GM18867 (cell line): ENCODE data around the gene EIF4G3.
"Not testable (repeated sequence)": the region's sequence is repeated elsewhere in the genome, so short reads cannot be mapped to it uniquely, and the experiment has no call there.

Experiments
- ATAC-seq: cut with Tn5 transposase; IDR thresholded peaks from one replicate; pipeline ENCODE4 v1.9.1; 2021; ENCODE audit warnings: mild to moderate bottlenecking, moderate library complexity; ENCODE audit not compliant: unreplicated experiment

Gene EIF4G3

DNA sequence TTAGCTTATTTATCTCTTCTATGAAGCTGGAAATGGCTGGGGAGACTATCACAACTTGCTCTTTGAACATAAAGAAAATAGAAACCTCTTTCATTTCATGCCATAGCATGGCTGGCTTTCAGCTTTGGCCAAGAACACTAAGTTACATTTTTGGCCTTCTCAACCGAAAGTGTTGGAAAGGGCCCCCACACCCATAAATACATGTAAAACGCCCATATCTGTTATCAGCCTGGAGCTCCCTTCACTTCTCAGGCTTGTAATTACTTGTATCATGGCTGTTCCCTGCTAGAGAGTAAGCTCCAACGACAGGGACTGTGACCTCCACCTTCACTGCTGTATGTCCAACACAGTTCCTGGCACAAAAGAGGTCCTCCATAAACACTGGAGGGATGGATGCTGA is 12.7 kb upstream of the EIF4G3 start:
- ATAC-seq: no peak

DNA sequence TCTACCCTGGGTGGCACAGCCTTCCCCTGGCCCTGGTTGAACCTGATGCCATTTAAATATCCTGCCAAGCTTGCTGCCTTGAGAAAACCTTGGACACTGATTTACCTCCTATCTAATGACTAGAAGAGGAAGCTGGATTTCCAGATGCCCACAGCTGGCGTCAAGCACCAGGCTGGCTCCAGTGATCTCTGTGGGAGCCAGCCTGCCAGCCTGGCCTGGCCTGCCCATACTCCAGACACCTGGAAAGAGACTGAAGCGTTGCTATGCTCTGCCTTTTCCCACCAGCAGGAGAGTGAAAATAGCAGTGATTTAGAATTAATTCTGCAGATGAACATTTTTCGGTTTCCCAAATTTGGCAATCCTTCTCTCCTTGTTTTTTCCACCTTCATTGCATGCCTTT is 11.5 kb upstream of the EIF4G3 start:
- no peak for ATAC-seq

DNA sequence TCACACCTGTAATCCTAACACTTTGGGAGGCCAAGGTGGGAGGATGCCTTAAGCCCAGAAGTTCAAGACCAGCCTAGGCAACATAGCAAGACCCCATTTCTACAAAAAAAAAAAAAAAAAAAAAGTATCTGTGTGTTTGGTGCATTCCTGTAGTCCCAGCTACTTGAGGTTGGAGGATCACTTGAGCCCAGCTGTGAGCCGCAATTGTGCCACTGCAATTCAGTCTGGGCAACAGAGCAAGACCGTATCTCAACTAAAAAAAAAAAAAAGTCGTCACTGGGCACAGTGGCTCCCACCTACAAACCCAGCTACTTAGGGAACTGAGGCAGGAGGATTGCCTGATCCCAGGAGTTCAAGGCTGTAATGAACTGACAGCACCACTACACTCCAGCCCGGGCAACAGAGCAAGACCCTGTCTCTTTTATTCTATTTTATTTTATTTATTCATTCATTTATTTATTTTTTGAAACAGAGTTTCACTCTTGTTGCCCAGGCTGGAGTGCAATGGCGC is 8.6 kb upstream of the EIF4G3 start:
- no peak for ATAC-seq

DNA sequence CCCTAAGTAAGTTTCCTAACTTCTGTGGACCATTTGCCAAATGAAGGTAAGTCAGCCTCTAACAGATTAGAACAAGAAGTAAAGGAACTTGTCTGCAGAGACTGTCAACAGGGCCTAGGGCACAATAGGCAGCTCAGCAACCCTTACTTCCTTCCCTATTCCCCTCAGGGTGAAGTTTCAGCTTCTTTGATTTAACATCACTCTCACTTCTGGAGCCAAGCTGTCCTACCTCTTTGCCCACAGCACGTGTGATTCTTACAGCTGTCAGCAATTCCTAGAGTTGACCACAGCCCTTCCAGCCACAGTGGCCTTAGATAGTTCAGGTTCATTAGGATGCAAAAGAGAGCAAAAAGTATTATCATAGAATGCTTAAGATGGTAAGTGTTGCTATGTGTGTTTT is 7.6 kb upstream of the EIF4G3 start:
- ATAC-seq: no peak

DNA sequence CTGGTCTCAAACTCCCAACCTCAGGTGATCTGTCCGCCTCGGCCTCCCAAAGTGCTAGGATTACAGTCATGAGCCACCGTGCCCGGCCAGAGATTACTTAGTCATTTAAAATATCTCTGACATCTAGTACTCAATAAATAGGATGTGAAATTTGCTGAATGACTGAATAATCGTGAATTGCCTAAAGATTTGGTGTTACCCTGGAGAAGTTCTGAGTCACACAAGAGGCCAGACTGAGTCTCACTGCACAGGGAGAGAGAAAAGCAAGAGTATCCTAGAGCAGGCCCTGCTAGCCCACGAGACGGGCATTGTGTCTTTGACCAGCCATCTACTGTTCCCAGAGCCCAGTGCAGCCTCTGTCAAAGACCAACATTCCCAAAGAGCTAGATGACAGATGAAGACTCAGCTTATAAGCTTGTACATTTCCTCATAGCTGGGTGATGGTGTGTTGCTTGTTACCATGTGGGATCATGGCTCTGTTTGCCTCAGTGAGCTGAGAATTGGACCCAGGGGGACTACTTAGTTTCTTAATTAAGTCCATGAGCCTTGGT is 5.6 kb upstream of the EIF4G3 start:
- ATAC-seq: no peak

DNA sequence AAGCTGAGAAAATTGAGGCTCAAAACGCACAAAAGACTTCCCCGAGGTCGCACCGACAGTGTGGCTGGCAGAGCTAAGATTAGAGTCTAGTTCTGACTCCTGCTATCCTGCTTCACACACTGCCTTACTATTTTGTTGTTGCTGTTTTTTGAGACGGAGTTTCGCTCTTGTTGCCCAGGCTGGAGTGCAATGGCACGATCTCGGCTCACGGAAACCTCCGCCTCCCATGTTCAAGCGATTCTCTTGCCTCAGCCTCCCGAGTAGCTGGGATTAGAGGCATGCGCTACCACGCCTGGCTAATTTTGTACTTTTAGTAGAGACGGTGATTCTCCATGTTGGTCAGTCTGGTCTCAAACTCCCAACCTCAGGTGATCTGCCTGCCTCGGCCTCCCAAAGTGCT is 1.6 kb upstream of the EIF4G3 start:
- ATAC-seq: not testable (repeated sequence)

DNA sequence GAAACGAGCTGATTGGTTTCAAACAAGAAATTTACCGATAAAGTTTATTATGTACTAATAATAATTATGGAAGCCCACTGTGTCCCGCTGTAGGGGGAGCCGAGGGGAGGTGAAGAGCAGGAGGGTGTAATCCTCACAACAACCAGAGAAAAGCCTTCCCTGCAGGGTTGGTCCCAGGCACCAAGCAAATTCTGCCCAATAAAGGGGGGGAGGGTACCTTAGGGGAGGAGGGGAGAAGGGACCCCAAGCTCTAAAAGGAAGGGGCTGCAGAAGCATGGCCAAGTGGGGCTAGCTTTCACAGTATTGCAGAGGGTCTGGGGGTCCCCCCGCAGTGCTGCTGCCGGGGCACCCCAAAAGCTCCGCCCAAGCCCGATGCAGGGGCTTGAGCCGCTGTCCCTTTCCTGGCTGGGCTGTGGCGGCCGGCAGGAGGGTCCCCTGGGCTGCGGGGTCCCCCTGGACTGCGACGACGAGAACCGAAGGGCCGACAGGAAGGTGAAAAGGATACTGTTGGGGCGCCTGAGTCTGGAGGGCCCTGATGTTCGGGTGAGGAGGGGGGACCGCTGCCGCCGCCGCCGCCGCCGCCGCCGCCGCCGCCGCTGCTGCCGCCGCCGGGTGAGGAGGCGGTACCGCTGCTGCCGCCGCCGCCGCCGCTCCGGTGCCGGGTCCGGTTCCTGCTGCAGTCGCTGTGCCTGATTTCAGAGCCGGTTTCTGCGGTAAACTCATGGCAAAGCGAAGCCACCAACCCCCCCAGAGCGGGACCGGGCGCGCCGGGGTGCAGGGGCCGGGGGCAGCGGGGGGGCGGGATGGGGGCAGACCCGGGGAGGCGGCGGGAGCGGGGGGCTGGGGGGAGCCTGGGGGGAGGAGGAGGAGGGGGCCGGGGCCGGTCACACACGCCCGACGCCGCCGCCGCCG is 771 bp downstream of the EIF4G3 start:
- ATAC-seq: peak; percentile 19

DNA sequence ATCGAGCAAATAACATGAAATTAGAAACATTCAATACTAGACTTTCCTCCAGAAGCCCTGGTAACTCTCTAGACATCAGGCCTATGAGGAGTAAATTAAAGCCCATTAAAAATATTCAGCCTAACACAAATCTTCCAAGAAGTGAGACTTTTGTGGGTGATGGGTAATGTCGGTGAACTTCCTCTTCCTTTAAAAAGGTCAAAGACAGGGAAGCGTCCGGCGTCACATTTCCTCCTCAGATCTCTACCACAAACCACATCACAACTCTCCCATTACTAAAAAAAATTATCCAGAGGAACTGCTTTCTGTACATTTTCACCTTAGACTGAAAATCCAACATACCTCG is 1.4 kb downstream of the EIF4G3 start:
- ATAC-seq: no peak

DNA sequence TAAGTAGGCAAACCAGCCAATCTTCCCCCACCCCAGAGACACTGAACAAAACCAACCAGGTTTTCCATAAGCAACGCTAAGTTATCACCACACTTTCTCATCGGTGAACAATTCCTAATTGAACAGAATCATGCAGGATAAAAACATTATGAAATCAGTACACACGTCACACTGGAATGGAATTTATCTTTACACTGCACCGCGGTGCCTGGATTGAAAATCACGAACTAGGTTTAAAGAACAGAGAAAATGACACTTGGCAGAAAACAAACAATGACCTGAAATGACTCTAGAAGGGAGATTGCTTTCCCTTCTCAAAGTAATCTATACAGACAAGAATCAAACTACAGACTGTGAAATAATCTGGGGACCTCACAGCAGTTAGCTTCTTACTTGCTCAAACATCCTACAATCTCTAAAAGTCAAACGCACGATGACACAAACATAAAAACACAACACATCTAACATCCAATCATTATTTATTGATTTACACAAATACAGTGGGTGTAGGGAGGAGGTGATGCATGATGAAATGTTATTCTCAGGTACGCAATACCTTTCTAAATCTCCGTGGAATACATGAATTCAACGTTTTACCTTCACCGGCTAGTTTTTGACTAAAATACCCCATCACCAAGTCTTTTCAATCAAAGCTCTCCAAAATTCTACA is 1.9 kb downstream of the EIF4G3 start:
- no peak for ATAC-seq

DNA sequence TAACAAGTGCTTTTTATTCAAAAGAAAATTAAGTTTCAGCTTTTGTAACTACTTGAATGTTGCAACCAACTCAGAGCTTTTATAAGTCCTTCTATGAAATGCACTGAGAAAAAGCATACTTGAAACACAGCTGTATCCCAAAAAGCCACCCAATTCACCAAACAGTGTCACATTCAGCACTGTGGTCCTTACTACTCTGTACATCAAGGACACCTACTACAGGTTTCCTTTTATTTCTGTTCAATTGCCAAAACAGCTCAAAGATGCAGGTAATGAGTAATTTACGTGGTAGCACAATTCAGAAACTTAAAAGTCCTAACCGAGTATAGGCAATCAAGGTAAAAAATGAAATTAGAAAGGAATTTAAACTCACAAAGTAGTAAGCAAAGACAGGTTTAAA is 2.5 kb downstream of the EIF4G3 start:
- no peak for ATAC-seq

DNA sequence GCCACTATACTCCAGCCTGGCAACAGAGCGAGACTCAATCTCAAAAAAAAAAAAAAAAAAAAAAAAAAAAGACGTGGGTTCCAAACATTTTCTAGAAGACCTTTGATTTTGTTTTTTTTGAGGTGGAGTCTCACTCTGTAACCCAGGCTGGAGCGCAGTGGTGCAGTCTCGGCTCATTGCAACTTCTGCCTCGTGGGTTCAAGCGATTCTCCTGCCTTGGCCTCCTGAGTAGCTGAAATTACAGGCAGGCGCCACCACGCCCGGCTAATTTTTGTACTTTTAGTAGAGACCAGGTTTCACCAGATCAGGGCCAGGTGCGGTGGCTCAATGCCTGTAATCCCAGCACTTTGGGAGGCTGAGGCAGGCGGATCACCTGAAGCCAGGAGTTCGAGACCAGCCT is 3.6 kb downstream of the EIF4G3 start:
- not testable (repeated sequence) for ATAC-seq

DNA sequence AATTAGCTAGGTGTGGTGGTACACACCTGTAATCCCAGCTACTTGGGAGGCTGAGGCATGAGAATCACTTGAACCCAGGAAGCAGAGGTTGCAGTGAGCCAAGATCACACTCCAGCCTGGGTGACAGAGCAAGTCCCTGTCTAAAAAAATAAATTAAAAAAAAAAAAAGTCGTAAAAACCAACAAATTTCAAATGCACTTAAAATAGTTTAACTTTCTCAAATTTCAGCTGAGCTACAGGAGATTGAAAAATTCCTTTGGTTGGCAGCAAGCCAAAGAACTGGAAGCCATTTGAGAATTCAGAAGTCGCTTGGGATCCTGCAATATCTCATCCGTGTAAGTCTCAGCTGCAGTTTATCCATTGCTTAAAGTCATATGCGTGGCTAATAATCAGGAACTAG is 5.9 kb downstream of the EIF4G3 start:
- ATAC-seq: not testable (repeated sequence)

DNA sequence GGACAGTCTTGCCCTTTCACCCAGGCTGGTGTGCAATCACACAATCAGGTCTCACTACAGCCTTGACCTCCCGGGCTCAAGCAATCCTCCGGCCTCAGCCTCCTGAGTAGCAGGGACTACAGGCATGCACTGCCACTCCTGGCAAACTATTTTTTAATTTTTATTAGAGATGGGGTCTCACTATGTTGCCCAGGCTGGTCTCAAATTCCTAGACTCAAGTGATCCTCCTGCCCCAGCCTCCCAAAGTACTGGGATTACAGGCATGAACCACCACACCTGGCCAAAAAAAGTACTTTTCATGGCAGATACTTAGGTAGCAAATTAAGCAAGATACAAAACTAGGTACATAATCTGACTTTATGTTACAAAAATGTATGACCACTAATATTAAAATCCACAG is 8.3 kb downstream of the EIF4G3 start:
- ATAC-seq: no peak

DNA sequence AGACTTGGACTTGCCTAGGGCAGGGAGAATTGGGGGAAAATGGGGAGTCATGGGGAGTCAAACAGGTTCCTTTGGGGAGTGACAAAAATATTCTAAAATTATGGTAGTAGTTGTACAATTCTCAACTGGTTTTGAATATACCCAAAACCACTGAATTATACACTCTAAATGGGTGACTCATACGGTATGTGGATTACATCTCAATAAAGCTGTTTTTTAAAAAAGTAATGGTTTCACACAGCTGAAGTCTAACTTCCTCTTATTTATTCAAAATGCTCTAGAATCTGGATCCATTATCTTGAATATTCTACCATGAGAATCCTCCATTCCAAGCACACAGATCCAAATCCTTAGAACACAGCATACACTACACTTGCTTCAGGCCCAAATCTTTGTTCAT is 11.1 kb downstream of the EIF4G3 start:
- ATAC-seq: no peak

DNA sequence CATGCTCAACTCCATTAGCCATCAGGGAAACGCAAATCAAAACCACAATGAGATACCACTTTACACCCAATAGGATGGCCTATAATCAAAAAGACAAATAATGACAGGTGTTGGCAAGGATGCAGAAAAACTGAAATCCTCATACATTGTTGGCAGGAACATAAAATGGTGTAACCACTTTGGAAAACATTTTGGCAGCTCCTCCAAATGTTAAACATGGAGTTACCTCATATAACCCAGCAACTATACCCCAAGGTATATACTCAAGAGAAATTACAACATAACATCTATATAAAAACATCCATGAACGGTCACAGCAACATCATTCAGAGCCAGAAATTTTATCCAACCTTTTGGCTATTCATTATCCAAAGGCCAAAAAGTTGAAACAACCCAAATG is 11.6 kb downstream of the EIF4G3 start:
- ATAC-seq: no peak

DNA sequence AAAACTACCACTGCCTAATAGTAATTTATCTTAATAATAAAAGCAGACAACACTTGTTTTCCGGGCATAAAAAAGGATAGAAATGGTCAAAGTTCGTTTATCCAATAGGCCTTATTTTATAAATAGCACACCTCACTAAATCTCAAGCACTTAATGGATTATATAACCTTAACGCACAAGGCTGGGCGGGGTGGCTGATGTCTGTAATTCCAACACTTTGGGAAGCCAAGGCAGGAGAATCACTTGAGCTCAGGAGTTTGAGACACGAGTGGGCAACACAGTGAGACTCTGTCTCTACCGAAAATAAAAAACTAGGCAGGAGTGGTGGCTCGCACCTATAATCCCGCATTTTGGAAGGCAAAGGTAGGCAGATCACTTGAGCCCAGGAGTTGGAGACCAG is 12.4 kb downstream of the EIF4G3 start:
- ATAC-seq: no peak

DNA sequence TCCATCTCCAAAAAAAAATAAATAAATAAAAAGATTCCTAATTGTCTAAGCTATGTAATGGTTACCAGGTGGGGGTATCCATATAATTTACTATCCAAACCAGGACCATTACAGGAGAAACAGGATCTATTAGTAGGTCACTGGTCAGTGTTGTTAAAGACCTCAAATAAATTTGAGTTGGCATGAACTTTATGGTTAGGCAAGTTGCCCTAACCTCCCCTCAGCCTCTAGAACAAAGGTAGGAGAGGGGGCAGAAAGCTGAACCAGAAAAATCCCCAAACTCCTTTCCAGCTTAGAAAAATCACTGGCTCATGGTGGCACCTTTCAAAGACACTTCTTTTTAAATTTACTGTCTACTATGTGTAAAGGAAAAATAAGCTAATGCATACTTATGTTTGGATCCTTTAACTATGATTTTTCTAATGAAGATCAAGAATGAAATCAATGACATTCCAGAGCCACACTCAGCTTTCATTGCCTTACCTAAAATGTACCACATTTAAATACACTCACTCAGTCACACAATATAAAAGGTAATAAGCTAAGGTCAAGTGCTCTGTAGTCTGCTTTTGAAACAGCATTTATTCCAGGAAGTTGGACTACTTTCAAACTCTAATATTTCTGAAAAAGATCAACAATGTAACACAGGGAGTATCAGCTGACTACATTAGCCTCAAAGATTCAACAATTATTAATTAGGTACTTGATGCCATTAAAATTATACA is 13.8 kb downstream of the EIF4G3 start:
- no peak for ATAC-seq

DNA sequence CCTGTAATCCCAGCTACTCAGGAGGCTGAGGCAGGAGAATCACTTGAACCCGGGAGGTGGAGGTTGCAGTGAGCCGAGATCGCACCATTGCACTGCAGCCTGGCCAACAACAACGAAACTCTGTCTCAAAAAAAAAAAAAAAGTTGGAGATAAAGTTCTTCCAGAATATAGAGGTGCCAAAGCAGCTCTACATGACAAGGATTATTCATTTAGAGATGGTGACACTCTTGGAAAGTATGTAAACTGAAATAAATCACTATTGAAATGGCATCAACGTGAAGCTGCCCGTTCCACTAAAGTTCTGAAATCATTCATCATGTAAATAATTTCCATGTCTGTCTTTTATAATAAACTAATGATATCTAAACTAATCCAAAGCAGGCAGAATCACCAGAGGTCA is 14.9 kb downstream of the EIF4G3 start:
- no peak for ATAC-seq

DNA sequence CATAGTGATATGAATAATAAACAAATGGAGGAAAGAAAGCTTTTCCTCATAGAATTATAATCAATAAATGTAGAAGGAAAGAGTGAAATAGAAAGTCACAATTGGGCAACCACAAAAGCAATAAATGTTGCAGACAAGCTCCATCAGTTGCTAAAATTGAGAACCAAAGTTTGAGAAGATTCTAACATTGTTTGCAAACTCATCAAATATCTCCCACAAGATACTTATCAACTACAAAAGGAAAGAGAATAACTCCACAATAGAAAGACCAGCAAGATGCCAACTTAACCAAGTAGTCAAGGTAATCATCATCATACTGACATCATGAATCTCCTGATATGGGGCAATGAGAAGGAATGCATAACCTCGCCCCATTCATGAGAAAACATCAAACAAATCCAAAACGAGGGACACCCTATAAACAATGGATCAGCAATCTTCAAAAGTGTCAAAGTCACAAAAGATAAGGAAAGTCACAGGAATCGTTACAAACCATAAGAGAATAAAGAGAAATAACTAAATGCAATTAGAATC is 16.4 kb downstream of the EIF4G3 start:
- ATAC-seq: no peak

DNA sequence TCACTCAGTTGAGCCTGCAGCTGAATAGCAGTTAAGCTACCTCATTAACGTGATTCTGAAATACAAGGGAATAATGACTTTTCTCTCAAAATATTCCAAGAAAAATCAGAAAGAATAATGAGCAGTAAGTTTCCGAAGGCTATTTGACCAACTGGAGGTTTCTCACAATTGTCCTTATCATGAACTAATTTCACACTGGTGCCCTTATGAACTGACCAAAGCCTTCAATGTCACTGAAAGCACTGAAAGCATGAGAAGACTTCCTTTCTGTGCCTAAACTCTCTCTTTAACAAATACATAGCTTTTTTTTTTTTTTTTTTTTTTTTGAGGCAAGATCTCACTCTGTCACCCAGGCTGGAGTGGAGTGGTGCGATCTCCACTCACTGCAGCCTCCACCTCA is 18.8 kb downstream of the EIF4G3 start:
- ATAC-seq: no peak

DNA sequence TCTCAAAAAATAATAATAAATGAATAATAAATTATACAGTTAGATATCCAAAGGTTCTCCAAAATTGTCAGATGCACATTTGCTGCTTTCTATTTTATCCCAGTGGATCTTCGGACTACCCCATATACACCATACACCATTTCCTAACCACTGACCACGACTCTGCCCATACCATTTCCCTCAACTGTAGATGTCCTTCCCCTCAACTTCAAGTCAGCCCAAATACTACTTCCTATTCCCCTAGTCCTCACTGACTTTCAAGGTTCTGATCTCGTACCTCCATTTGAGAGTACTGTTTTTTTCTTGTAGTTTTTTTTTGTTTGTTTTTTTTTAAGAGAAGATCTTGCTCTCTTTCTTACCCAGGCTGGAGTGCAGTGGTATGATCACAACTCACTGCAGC is 19.6 kb downstream of the EIF4G3 start:
- no peak for ATAC-seq
